GM10248 (cell line): ENCODE data around the gene RAB3IP.

Source experiments
- CTCF ChIA-PET: fragments of 300-600 bp; sonication (Branson Sonifier 250); formaldehyde crosslinking; extraction: SDS; loops from one replicate; lab custom pipeline; 2021; ENCODE audit warnings: antibody characterized with exemption; lab: Yijun Ruan, JAX
- POLR2A ChIA-PET: fragments of 350-650 bp; sonication (Branson Sonifier 250); formaldehyde crosslinking; extraction: SDS; loops from one replicate; lab custom pipeline; 2020; ENCODE audit warnings: antibody characterized with exemption; lab: Yijun Ruan, JAX
- DNase-seq: peaks from one replicate; pipeline ENCODE4 v3.0.0; 2012; ENCODE audit errors: extremely low spot score
- CTCF ChIP-seq: IDR thresholded peaks from 2 replicates; pipeline ENCODE4 v1.5.1; 2012; ENCODE audit warnings: mild to moderate bottlenecking, low read depth; ENCODE audit errors: extremely low read depth, missing control alignments, control extremely low read depth

The RAB3IP gene

GRCh38 chr12:69810870-69811498 is 72.3 kb downstream of the RAB3IP start:
- POLR2A ChIA-PET = no interaction called here
- TF ChIP-seq CTCF = no peak
- DNase-seq = no peak
- CTCF ChIA-PET = interaction anchor here (1.0 to 1.4 kb wide), 3 partner anchors 8 to 73 kb away, joined by 3 read pairs; partner anchors contain the start of gene RAB3IP

- DNase-seq = no peak
- CTCF ChIA-PET = no interaction called here
- POLR2A ChIA-PET = no interaction called here
- no peak for TF ChIP-seq CTCF
Measured at GRCh38 chr12:69816082-69816481, 77.4 kb downstream of the RAB3IP start.

- no peak for TF ChIP-seq CTCF
- ChIA-PET CTCF (interaction anchor here (0.7 kb wide), 1 partner anchor 8 kb away, joined by 3 read pairs; no protein-coding TSS in a partner anchor), POLR2A (no interaction called here)
- no peak for DNase-seq
Measured at GRCh38 chr12:69821032-69821455, 82.4 kb downstream of the RAB3IP start.

GRCh38 chr12:69821456-69822159 is 82.9 kb downstream of the RAB3IP start:
- POLR2A ChIA-PET = no interaction called here

GRCh38 chr12:69822201-69822860 is 83.7 kb downstream of the RAB3IP start:
- CTCF ChIA-PET = interaction anchor here (1.3 kb wide), 1 partner anchor 17 kb away, joined by 3 read pairs; no protein-coding TSS in a partner anchor

More at GRCh38 chr12:69821456-69822159, 82.9 kb downstream of the RAB3IP start:
- DNase-seq = no peak
- TF ChIP-seq CTCF = no peak
- CTCF ChIA-PET = interaction anchor here (0.7 kb wide), 1 partner anchor 8 kb away, joined by 3 read pairs; no protein-coding TSS in a partner anchor

More at GRCh38 chr12:69822201-69822860, 83.7 kb downstream of the RAB3IP start:
- DNase-seq = no peak
- no peak for TF ChIP-seq CTCF
- POLR2A ChIA-PET = no interaction called here
